EH (cell line): Measurements from ENCODE around the gene UBASH3A.

Experiments used
- DNase-seq: peaks from one replicate; pipeline ENCODE4 v3.0.0-alpha.2; 2015; ENCODE audit warnings: low read depth

The UBASH3A gene

GRCh38 chr21:42490720-42491119 is 87.0 kb downstream of the UBASH3A start:
- DNase-seq: no peak

GRCh38 chr21:42491328-42491727 is 87.6 kb downstream of the UBASH3A start:
- DNase-seq: no peak

DNA sequence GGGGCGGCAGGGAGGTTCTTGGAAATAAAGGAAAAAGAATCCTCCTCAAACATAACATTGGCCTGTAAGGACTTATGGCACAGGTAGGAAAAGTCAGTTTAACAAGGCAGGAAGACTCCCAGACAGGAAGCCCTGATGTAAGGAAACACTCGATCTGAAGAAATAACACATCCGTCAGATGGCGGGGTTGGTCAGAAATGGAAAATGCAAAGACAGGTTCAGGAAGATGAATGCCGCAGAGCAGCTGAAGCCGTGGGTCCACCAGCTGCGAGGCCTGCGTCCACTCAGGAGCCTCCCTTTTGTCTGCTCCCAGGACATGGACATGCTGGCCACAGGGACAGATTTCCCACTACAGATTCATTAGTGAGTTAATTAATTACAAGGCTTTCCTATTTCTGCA is 88.5 kb downstream of the UBASH3A start:
- no peak for DNase-seq

DNA sequence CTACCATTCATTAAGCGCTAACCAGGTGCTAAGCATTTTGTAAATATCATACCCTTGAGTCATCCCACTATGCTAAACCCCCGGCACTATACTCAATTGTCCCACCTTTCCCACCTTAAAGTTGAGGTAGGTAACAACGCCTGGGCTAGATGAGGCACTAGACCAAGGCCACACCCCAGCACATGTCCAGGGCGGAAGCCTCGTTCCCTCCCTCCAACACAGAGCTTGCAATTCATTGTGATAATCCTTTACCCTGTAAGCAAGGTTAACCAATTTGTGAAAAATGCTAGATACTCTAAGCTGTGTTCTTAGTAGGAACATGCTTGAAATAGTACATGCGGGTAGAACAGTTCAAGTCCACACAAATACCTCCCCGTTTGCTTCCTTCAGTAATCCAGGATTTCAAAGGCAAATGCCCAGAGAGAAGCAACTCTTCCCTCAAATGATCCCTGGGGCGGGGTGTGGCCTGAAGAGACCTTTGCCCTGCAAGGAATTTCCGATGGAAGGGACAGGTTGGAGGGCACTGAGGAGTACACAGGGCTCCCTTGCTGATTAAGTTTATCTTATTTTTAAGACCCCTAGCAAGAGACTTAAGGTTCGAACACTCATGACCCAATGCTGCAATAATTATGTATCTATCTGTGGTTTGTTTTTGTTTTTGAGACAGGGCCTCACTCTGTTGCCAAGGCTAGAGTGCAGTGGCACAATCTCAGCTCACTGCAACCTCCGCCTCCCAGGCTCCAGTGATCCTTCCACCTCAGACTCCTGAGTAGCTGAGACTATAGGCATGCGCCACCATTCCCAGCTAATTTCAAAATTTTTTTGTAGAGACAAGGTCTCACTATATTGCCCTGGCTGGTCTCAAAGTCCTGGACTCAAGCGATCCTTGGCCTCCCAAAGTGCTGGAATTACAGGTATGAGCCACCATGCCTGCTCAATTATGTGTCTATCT is 89.7 kb downstream of the UBASH3A start:
- DNase-seq: no peak

- no peak for DNase-seq
Observed at GRCh38 chr21:42495027-42495426, 91.3 kb downstream of the UBASH3A start.

DNA sequence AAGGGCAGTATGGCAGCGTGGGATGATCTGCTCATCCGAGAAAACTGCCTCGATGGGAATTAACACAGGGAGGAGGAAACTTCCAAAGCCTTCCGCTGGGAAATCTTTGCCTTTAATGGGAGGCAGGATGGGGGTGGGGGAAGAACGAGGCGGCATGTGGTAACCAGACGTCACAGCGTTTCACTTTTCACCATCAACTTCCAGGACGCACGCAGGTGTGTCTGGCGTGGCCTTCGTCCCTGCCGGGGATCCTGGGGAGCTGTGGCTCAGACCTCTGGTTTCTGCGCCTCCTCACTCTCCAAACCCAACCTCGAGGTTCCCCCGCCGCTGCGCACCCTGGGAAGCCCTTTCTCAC is 92.0 kb downstream of the UBASH3A start:
- peak; percentile 25 for DNase-seq

GRCh38 chr21:42496120-42496838 is 92.6 kb downstream of the UBASH3A start, which contains the start of gene RSPH1:
Gene RSPH1, minus strand, starts transcription at chr21:42496224. Its CDS starts 38 bp downstream, at chr21:42496186.
- peak; percentile 98 for DNase-seq

DNA sequence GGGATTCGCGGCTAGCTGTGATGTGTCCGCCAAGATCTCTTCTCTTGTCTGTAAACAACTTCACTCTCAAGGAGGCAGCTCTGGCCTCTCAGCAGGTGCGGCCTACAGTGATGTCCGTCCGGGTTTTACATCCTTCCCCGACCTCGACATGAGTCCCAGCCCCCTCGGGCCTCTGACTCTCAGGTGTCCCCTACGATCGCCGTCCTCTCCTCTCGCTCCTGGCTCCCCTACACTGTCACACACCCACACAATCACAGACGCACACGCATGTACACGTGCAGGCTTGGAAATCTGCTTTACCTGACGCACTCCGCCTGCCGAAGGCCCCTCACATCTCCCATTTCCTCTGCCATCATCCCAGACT is 93.1 kb downstream of the UBASH3A start:
- no peak for DNase-seq
